Activated T-helper 9 cell treated with anti-CD3 and anti-CD28 coated beads, Interleukin-2, amount 50 U/mL, for 16 hours (primary cell): ENCODE results near the gene ZBTB3.
"Not testable (repeated sequence)": the region's sequence is repeated elsewhere in the genome, so short reads cannot be mapped to it uniquely, and the experiment has no call there.

Experiments used
- DNase-seq: peaks from one replicate; pipeline ENCODE4 v3.0.0-alpha.2; 2020; ENCODE audit warnings: low read depth

The ZBTB3 gene

GRCh38 chr11:62757846-62758788, 4.2 kb upstream of the ZBTB3 start:
- no peak for DNase-seq

DNA sequence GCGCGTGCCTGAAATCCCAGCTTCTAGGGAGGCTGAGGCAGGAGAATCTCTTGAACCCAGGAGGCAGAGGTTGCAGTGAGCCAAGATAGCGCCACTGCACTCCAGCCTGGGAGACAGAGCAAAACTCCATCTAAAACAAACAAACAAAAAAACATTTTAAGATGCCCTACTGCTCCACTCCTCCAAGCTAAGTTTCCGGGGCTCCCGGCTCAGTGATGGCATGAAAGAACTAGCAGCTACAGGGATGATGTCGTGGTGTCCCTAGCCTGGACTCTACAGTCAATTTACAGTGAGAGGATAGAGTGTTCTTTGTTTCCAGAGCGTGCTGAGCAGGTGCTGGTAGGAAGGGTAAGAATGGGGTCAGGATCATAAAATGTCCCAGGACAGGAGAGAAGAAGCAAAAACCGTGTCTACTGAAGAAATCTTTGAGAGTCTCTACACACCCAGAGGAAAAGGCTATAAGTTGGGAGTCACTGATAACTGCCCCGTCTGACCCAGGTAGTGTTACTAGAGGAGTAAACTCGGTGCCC, 1.2 kb upstream of the ZBTB3 start:
- no peak for DNase-seq

DNA sequence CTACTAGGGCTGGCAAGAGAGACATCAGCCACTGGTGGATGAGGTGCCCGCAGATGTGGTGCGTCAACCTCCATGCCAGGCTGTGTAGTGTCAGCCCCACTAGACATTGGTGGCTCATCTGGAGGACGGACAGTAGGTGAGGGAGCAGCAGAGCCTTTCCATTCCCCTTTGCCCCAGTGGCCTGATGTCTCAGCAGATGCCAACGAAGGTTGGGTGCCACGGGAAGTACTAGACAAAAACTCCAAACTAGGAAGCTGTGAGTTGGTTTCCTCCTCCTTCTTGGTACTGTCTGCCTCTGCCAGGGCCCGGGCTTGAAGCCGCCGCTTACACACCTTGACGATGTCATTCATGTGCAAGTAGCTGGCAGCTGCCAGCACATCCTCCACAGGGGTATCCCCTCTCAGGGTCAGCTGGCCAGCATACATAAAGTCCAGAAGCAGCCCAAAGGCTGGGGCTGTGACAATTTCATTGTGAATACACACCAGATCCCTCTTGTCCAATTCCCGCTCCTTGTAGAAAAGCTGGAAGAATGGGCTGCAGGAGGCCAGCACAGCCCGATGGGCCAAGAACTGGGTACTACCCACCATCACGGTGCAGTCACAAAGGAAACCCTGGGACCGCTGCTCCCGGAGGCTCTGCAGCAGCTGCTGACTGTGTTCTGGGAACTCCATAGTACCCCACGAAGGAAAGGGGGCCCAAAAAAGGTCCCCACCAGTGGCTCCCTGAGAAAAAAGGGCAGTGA, 795 bp downstream of the ZBTB3 start:
- DNase-seq: no peak

DNA sequence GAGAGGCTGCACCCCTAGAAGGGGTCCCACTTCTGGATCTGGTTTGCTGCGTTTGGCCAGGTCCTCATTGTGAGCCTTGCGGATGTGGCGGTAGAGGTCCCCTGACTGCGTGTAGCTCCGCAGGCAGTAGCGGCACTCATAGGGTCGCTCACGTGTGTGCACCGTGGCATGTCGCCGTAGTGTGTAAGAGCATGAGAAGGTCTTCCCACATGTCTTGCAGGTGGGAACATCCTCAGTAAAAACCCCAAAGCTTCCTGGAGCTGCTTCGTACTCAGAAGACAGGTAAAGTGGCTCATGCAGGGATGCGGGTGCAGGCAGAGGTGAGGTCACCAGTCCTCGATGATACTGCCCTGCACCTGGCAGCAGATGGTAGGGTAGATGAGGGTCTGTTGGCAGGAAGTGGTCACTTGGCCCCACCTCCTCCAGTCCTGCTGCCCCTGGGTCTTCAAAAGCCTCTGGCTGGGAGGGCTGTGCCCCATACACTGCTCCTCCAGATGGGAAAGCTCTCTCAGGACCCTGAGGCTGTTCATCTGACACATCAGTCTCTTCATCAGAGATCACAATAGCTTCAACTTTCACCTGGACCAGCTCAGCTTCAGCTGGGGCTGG, 1.7 kb downstream of the ZBTB3 start:
- no peak for DNase-seq

DNA sequence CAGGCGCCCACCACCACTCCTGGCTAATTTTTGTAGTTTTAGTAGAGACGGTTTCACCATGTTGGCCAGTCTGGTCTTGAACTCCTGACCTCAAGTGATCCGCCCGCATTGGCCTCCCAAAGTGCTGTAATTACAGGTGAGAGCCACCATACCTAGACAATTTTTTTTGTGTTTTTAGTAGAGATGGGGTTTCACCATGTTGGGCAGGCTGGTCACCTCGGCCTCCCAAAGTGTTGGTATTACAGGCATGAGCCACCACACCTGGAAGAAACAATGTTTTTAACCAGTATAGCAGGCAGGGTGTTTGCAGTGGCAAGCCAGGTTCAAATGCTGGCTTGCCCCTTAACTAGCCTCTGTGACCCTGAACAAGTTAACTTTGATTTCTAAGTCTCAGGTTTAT, 4.0 kb downstream of the ZBTB3 start:
- not testable (repeated sequence) for DNase-seq

- no peak for DNase-seq
Measured at GRCh38 chr11:62747475-62748160, 6.3 kb downstream of the ZBTB3 start.

DNA sequence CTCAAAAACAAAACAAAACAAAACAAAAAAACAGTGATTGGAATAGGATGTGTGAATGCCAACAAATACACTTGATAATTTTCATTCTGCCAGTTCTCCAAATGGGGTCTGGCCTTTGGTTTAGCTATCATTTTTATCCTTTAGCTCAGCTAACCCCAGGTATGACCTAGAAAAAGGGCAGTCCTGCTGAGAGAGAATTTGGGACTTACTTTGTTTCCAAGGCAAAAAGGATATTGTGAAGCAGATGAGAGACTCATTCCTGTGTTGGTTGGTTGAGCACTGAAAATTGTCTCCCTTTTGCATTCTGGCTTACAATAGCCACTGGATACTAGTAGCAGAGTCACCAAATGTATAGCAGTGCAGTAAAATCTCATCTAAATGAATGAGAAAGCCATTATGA, 16.8 kb downstream of the ZBTB3 start:
- DNase-seq: no peak

DNA sequence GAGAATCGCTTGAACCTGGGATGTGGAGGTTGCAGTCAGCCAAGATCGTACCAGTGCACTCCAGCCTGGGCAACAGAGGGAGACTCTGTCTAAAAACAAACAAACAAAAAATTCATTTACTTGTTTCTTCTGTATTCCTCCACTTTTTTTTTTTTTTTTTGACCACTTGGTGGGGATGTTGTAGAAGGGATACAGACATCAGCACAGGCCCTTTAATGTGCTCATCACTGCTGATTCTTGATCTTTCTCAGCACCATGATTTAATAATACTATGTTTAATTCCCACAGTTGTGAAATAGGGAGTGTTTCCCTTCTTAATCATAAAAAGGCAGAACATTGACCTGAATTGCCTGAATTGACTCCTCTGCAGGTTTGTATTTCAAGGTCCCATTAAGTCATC, 21.1 kb downstream of the ZBTB3 start:
- no peak for DNase-seq

DNA sequence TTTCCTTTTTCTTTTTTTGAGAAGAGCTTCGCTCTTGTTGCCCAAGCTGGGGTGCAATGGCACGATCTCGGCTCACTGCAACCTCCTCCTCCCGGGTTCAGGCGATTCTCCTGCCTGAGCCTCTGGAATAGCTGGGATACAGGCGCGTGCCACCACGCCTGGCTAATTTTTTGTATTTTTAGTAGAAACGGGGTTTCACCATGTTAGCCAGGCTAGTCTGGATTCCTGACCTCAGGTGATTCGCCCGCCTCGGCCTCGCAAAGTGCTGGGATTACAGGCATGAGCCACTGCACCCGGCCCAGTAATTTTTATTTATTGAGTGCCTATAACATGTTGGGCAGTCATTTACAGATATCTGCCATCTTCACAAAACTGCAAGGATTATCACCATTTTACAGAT, 23.9 kb downstream of the ZBTB3 start:
- not testable (repeated sequence) for DNase-seq

- DNase-seq: peak; percentile 78
Measured at GRCh38 chr11:62728171-62728988, 25.6 kb downstream of the ZBTB3 start, which contains the start of gene TTC9C. TSS of gene TTC9C (plus strand) at chr11:62728486. CDS start at chr11:62728849, 363 bp downstream.

GRCh38 chr11:62727872-62728170, 26.1 kb downstream of the ZBTB3 start:
- peak; percentile 68 for DNase-seq

- DNase-seq: peak; percentile 98
Measured at GRCh38 chr11:62727165-62727871, 26.6 kb downstream of the ZBTB3 start, which contains the start of gene HNRNPUL2. TSS of gene HNRNPUL2 (minus strand) at chr11:62727457. CDS start at chr11:62727156, 301 bp downstream.

DNA sequence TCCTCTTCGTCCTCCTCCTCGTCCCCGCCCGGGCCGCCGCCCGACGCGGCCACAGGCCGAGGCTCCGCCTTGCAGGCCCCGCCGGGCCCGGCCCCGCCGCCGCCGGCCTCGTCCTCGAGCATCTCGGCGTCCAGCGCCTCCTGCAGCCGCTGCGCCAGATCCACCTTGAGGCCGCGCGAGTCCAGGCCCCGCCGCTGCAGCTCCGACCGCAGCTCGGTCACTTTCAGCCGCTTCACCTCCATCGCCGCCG, 27.1 kb downstream of the ZBTB3 start:
- DNase-seq: no peak

DNA sequence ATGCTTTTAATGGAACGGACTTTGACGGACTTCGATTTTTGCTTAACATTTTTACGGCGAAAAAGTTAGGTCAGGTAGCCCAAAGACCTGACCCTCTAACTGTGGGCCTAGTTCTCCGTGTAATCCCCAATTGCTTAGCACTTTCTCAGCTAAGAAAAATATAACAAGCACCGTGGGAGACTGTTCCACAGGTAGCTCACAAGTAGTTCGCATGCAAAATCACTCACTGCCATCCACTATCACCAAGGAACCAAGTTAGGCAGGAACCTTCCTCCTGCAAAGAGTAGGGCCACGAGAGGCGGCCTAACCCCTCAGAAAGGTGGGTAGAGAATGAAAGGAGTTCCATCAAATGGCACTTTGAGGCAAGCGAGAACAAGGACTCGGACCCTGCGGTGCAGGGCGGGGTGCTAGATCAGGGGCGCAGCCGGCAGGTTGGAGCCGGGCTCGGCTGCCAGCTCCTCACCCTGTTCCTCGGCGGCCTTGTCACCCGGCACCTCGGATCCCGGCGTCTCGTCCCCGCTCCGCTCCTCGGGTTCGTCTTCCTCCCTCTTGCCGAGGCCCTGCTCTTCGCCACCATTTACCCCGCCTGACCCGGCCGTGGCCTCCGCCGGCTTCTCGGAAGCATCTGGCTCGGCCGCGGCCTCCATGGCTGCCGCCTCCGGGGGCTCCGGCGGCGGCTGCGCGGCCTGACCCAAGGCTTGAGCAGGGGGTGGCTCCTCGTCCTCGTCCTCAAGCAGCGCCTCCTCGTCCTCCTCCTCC, 27.6 kb downstream of the ZBTB3 start:
- DNase-seq: no peak

- no peak for DNase-seq
Measured at GRCh38 chr11:62725646-62726045, 28.3 kb downstream of the ZBTB3 start.

DNA sequence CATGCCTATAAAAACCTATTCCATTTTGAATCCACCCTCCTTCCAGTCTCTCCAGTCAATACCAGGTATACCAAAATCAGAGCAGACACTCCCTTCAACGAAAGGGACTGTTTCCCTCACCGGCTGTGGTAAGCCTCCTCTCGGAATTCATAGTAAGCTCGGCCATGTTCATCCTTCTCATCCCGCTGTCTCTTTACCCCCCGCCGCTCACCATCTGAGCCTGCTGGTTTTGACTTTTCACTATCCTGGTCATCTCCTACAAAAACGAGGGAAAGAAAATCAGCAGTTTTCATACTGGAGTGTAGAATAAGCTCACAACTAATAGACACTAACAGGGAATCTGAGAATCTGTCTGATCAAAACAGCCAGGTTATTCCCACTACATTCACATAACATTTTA, 29.8 kb downstream of the ZBTB3 start:
- DNase-seq: no peak

DNA sequence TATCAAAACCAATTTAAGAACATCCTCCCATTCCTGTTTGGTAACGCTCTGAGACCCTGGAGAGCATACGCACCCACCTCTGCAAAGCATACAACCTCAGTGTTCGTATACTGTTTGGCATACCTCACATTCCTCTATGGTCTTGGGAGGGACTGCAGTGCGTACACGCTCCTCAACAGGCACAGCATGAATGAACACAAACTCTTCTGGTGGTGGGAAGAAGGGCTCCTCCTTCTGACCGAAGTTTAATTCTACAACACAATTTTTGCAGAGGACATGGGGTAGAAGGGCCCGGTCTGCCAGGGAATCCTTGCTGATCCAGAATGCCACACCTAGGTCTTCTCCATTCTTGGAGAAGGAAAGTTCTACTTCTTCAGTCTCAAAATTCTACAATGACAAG, 32.0 kb downstream of the ZBTB3 start:
- DNase-seq: no peak

DNA sequence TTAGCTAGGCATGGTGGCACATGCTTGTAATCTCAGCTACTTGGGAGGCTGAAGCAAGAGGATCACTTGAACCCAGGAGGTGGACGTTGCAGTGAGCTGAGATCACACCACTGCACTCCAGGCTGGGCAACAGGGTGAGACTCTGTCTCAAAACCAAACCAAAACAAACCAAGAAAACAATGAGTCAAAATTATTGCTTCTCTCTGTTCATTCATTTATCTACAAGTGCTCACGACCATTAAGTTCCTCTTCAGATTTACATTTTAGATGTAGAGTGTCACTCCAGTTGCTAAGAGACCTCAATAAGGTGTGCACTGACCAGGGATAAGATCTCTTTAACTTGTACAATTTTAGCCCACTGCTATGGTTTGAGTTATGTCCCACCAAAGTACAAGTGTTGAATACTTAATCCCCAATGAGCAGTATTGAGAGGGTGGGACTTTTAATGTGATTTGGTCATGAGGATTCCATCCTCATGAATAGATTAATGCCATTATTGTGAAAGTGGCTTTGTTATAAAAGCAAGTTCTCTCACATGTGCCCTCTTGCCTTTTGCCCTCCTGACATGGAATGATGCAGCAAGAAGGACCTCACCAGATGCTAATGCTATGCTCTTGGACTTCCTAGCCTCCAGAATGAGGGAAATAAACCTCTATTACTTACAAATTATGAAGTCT, 34.5 kb downstream of the ZBTB3 start:
- DNase-seq: no peak

GRCh38 chr11:62716816-62717215, 37.1 kb downstream of the ZBTB3 start:
- no peak for DNase-seq
